H1 (cell line): ENCODE data around the gene ARL14EPL.

Source experiments
- POLR2A ChIP-seq, 2 experiments: IDR thresholded peaks; 1 replicate in 1 of 2; 2 replicates in 1 of 2; pipeline ENCODE4 v1.6.1; 2011; ENCODE audit warnings: low read depth in 2 of 2, low read length in 2 of 2, mild to moderate bottlenecking in 2 of 2; ENCODE audit errors: control extremely low read depth in 1 of 2
- TCF12 ChIP-seq: IDR thresholded peaks from 2 replicates; pipeline ENCODE4 v1.6.1; 2011; ENCODE audit warnings: low read depth, mild to moderate bottlenecking, low read length
- TF ChIP-seq, protein P1 (sequence below), 3 experiments: IDR thresholded peaks; 1 replicate in 2 of 3; 2 replicates in 1 of 3; pipeline versions ENCODE4 v1.5.1 to v1.6.1; 2011; ENCODE audit warnings: low read length in 3 of 3, mild to moderate bottlenecking in 3 of 3, inconsistent platforms in 2 of 3, low read depth in 1 of 3, moderate library complexity in 1 of 3; ENCODE audit not compliant: insufficient read depth in 1 of 3; ENCODE audit errors: control extremely low read depth in 1 of 3
- TF ChIP-seq, protein P2 (sequence below): IDR thresholded peaks from 2 replicates; pipeline ENCODE4 v1.6.1; 2011; ENCODE audit warnings: low read length, improper control_type of control experiment
- TF ChIP-seq, protein P3 (sequence below): IDR thresholded peaks from 2 replicates; pipeline ENCODE4 v1.6.1; 2012; ENCODE audit warnings: inconsistent platforms

DNA sequence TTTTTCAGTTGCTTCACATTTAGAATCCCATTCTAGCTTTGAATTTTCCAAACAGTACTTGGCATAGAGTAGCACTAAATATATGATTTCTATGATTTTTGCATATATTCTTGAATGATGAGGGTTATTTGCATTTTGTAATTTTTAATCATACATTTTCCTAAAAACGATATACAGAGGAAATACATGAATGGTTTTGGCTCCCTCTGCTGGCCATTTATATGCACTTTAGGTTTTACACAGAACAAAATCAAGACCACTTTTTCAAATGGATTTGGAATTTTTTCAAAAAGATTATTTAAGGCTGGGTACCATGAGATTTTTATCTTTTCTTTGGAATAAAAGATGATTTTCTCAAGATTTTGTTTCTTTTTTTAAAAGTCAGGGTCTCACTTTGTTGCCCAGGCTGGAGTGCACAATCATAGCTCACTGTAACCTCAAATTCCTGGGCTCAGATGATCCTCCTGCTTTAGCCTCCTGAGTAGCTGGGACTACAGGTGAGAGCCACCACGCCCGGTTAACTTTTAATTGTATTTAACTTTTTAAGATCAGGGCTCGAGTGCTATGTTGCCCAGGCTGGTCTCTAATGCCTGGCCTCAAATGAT lies 35.9 kb downstream of the ARL14EPL start:
- TF ChIP-seq, protein P1, sequence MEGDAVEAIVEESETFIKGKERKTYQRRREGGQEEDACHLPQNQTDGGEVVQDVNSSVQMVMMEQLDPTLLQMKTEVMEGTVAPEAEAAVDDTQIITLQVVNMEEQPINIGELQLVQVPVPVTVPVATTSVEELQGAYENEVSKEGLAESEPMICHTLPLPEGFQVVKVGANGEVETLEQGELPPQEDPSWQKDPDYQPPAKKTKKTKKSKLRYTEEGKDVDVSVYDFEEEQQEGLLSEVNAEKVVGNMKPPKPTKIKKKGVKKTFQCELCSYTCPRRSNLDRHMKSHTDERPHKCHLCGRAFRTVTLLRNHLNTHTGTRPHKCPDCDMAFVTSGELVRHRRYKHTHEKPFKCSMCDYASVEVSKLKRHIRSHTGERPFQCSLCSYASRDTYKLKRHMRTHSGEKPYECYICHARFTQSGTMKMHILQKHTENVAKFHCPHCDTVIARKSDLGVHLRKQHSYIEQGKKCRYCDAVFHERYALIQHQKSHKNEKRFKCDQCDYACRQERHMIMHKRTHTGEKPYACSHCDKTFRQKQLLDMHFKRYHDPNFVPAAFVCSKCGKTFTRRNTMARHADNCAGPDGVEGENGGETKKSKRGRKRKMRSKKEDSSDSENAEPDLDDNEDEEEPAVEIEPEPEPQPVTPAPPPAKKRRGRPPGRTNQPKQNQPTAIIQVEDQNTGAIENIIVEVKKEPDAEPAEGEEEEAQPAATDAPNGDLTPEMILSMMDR (IDR thresholded peaks at IDR 0.05; ENCODE audit: control extremely low read depth in 1 of 3, insufficient read depth in 1 of 3, low read depth in 1 of 3, low read length in 3 of 3): peak in 2 of 3 experiments; percentile 33 to 54; a peak in 2 of 4 replicates
- TF ChIP-seq, protein P2, sequence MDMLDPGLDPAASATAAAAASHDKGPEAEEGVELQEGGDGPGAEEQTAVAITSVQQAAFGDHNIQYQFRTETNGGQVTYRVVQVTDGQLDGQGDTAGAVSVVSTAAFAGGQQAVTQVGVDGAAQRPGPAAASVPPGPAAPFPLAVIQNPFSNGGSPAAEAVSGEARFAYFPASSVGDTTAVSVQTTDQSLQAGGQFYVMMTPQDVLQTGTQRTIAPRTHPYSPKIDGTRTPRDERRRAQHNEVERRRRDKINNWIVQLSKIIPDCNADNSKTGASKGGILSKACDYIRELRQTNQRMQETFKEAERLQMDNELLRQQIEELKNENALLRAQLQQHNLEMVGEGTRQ: no peak
- TF ChIP-seq, protein P3, sequence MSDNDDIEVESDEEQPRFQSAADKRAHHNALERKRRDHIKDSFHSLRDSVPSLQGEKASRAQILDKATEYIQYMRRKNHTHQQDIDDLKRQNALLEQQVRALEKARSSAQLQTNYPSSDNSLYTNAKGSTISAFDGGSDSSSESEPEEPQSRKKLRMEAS: no peak
- no peak for TF ChIP-seq TCF12
- TF ChIP-seq POLR2A (IDR thresholded peaks at IDR 0.05; ENCODE audit: control extremely low read depth in 1 of 2, low read depth in 2 of 2, low read length in 2 of 2): no peak
